MG63 (cell line): Measurements from ENCODE around the gene ARHGAP35. TPM values are rescaled to one million over a fixed set of nuclear protein-coding genes. Genes with fewer than 3 reads are reported as not detected.

Experiments used
- DNase-seq: peaks from one replicate; pipeline ENCODE4 v3.0.0-alpha.2; 2020
- H3K27me3 ChIP-seq: fragments of 250-450 bp; sonication (Bioruptor Pico); 2 replicates; pipeline ENCODE4 v1.5.1; 2020; ENCODE audit warnings: mild to moderate bottlenecking, moderate library complexity
- H3K36me3 ChIP-seq: fragments of 250-450 bp; sonication (Bioruptor Pico); 2 replicates; pipeline ENCODE4 v1.5.1; 2020; ENCODE audit warnings: mild to moderate bottlenecking, moderate library complexity
- H3K4me3 ChIP-seq: fragments of 250-450 bp; sonication (Bioruptor Pico); 2 replicates; pipeline ENCODE4 v1.5.1; 2020; ENCODE audit warnings: mild to moderate bottlenecking, moderate library complexity
- H3K9me3 ChIP-seq: fragments of 250-450 bp; sonication (Bioruptor Pico); 2 replicates; pipeline ENCODE4 v1.5.1; 2020; ENCODE audit warnings: mild to moderate bottlenecking, moderate library complexity
- total RNA-seq: library from RNA; depleted of rRNA; stranded (reverse); fragments of >200 nt; shearing (Covaris generic); gene quantifications from 2 replicates; pipeline ENCODE4 v1.2.3, GENCODE V29; 2014; ENCODE audit warnings: low replicate concordance; rRNA removed

ARHGAP35 gene
- total RNA-seq, 1 experiment from 2014 or later: 14.7 TPM

DNA sequence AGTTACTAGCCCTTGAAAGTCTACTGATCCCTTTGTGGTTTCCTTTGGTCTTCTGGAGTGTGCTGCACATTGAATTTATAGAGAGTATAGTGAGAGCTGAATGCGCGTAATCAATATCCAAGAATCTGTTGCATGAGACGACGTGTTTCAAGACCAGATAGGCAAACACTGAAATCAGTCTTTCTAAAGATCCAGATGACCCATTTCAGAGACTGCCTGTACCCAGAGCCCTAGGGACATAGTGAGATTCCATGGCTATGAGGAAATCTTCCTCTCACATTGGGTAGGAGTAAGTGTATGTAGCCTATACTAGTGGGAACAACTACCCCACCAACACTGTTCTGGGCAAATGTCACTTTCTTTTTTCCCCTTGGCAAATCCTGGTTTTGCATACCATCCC is 48.6 kb downstream of the ARHGAP35 start:
- no peak overlapping the region for H3K4me3 ChIP-seq
- DNase-seq: no peak

More for the DNA sequence above, 48.6 kb downstream of the ARHGAP35 start:
- Histone ChIP-seq H3K27me3 (no peaks in the 10 kb centered on the region), H3K9me3 (no peaks in the 10 kb centered on the region), H3K36me3 (peaks cover 7% of the 10 kb centered on the region)

Other genes with a start within 250 kb of the ARHGAP35 start
- not detected in 2 replicates for gene PTGIR, start 235.9 kb upstream of the ARHGAP35 start, total RNA-seq
- gene GNG8, start 224.8 kb upstream of the ARHGAP35 start, total RNA-seq: not detected in 2 replicates
- gene DACT3, start 199.8 kb upstream of the ARHGAP35 start, total RNA-seq: 1.5 and 1.7 TPM in 2 replicates
- 8.6 and 20.4 TPM in 2 replicates for gene PRKD2, start 143.9 kb upstream of the ARHGAP35 start, total RNA-seq
- 6.5 and 18.0 TPM in 2 replicates for gene FKRP, start 114.9 kb upstream of the ARHGAP35 start, total RNA-seq
- gene STRN4, start 114.5 kb upstream of the ARHGAP35 start, total RNA-seq: 55.2 and 81.7 TPM in 2 replicates
- gene SLC1A5, start 72.4 kb upstream of the ARHGAP35 start, total RNA-seq: 170 and 305 TPM in 2 replicates
- 216 and 390 TPM in 2 replicates for gene AP2S1, start 10.2 kb upstream of the ARHGAP35 start, total RNA-seq
- 0.33 TPM in 1 of 2 replicates, not detected in the other for gene NPAS1, start 158.8 kb downstream of the ARHGAP35 start, total RNA-seq
- 81.9 and 94.5 TPM in 2 replicates for gene TMEM160, start 187.6 kb downstream of the ARHGAP35 start, total RNA-seq